ENCODE measurements around the gene TIMM10. TPM values are rescaled to one million over a fixed set of nuclear protein-coding genes. Genes with fewer than 3 reads are reported as not detected.

The TIMM10 gene
- total RNA-seq, 1 experiment from 2014 or later = 27.5 TPM

Other genes with a start within 250 kb of the TIMM10 start
- 56.6 and 70.7 TPM in 2 replicates for gene TNKS1BP1, start 205.8 kb downstream of the TIMM10 start, total RNA-seq (2014; rRNA removed; shearing (Covaris generic); ENCODE audit: low replicate concordance)
- gene SSRP1, start 194.9 kb downstream of the TIMM10 start, total RNA-seq (2014; rRNA removed; shearing (Covaris generic); ENCODE audit: low replicate concordance) = 85.5 and 147 TPM in 2 replicates
- not detected in 2 replicates for gene P2RX3, start 192.4 kb downstream of the TIMM10 start, total RNA-seq (2014; rRNA removed; shearing (Covaris generic); ENCODE audit: low replicate concordance)
- gene PRG3, start 149.6 kb downstream of the TIMM10 start, total RNA-seq (2014; rRNA removed; shearing (Covaris generic); ENCODE audit: low replicate concordance) = not detected in 2 replicates
- not detected in 2 replicates for gene PRG2, start 140.1 kb downstream of the TIMM10 start, total RNA-seq (2014; rRNA removed; shearing (Covaris generic); ENCODE audit: low replicate concordance)
- 0.41 and 0.67 TPM in 2 replicates for gene SLC43A3, start 103.6 kb downstream of the TIMM10 start, total RNA-seq (2014; rRNA removed; shearing (Covaris generic); ENCODE audit: low replicate concordance)
- gene RTN4RL2, start 70.2 kb downstream of the TIMM10 start, total RNA-seq (2014; rRNA removed; shearing (Covaris generic); ENCODE audit: low replicate concordance) = not detected in 2 replicates
- not detected in 2 replicates for gene SLC43A1, start 15.1 kb downstream of the TIMM10 start, total RNA-seq (2014; rRNA removed; shearing (Covaris generic); ENCODE audit: low replicate concordance)
- gene SMTNL1, start 6.8 kb upstream of the TIMM10 start, total RNA-seq (2014; rRNA removed; shearing (Covaris generic); ENCODE audit: low replicate concordance) = not detected in 2 replicates
- 30.8 and 46.5 TPM in 2 replicates for gene UBE2L6, start 36.9 kb upstream of the TIMM10 start, total RNA-seq (2014; rRNA removed; shearing (Covaris generic); ENCODE audit: low replicate concordance)
- gene SERPING1, start 66.9 kb upstream of the TIMM10 start, total RNA-seq (2014; rRNA removed; shearing (Covaris generic); ENCODE audit: low replicate concordance) = not detected in 2 replicates
- 0.14 TPM in 1 of 2 replicates, not detected in the other for gene YPEL4, start 119.2 kb upstream of the TIMM10 start, total RNA-seq (2014; rRNA removed; shearing (Covaris generic); ENCODE audit: low replicate concordance)
- gene CLP1, start 127.0 kb upstream of the TIMM10 start, total RNA-seq (2014; rRNA removed; shearing (Covaris generic); ENCODE audit: low replicate concordance) = 12.6 and 13.2 TPM in 2 replicates
- 36.9 and 50.6 TPM in 2 replicates for gene ZDHHC5, start 137.4 kb upstream of the TIMM10 start, total RNA-seq (2014; rRNA removed; shearing (Covaris generic); ENCODE audit: low replicate concordance)
- 14.9 and 32.0 TPM in 2 replicates for gene MED19, start 181.5 kb upstream of the TIMM10 start, total RNA-seq (2014; rRNA removed; shearing (Covaris generic); ENCODE audit: low replicate concordance)
- gene TMX2, start 181.8 kb upstream of the TIMM10 start, total RNA-seq (2014; rRNA removed; shearing (Covaris generic); ENCODE audit: low replicate concordance) = 82.1 and 92.7 TPM in 2 replicates
- gene SELENOH, start 210.7 kb upstream of the TIMM10 start, total RNA-seq (2014; rRNA removed; shearing (Covaris generic); ENCODE audit: low replicate concordance) = 263 and 290 TPM in 2 replicates
- gene BTBD18, start 221.1 kb upstream of the TIMM10 start, total RNA-seq (2014; rRNA removed; shearing (Covaris generic); ENCODE audit: low replicate concordance) = not detected in 2 replicates
- gene CTNND1, start 231.0 kb upstream of the TIMM10 start, total RNA-seq (2014; rRNA removed; shearing (Covaris generic); ENCODE audit: low replicate concordance) = 22.3 and 44.3 TPM in 2 replicates